ENCODE results near the gene TMEM267. TPM values are rescaled to one million over a fixed set of nuclear protein-coding genes. Genes with fewer than 3 reads are reported as not detected.
A peak's percentile ranks its signal among the peaks of the same experiment; 100 is the strongest.
"Not testable (repeated sequence)": the region's sequence is repeated elsewhere in the genome, so short reads cannot be mapped to it uniquely, and the experiment has no call there.

TMEM267 gene
- total and polyA plus RNA-seq, 5 experiments from 2014 or later, result 19.1 to 36.7 (median 20.6) TPM

DNA sequence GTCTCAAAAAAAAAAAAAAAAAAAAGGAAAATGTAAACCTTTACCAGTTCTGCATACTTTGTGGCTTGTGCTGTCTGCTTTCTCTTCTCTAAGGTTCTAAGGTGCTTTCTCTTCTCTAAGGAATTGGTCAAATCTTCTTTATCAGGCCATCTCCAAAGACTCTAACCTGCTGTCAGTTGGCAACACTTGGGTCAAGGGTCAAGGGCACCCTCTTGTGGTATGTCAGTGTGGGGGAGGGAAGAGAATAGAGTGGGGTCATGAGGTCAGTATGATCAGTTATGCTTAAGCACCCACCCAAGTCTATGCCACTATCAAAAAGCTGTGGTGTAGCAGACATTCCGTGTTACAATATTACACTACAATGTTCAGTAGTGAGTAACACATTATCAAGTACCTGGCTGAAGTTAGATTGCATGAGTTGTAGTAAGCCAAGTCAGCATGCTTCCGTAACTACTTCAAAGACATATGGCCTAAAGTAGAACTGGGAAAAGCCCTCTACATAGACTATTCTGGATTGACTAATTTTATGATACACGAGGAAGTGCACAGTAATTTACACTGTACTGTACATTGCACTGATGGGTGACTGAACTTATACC, 46.5 kb downstream of the TMEM267 start:
- DNase-seq (no peak), ATAC-seq (no peak)
- Mint-ChIP-seq H3K4me1 (peaks cover 0 to 3% (median 0%) of the 10 kb centered on the region in 4 donors), H3K27me3 (no peaks in the 10 kb centered on the region), H3K9me3 (peaks cover 10 to 48% (median 33%) of the 10 kb centered on the region in 9 donors), H3K4me3 (no peak overlapping the region), H3K27ac (peak overlapping the region in 1 of 10 donors; percentile 33), H3K36me3 (peaks cover 0 to 14% (median 13%) of the 10 kb centered on the region in 3 donors)
- POLR2A ChIA-PET, result no interaction called here

GRCh38 chr5:43433382-43433781, 50.3 kb downstream of the TMEM267 start:
- no peak for ATAC-seq
- no peak overlapping the region for H3K4me3 Mint-ChIP-seq
- POLR2A ChIA-PET, result no interaction called here

DNA sequence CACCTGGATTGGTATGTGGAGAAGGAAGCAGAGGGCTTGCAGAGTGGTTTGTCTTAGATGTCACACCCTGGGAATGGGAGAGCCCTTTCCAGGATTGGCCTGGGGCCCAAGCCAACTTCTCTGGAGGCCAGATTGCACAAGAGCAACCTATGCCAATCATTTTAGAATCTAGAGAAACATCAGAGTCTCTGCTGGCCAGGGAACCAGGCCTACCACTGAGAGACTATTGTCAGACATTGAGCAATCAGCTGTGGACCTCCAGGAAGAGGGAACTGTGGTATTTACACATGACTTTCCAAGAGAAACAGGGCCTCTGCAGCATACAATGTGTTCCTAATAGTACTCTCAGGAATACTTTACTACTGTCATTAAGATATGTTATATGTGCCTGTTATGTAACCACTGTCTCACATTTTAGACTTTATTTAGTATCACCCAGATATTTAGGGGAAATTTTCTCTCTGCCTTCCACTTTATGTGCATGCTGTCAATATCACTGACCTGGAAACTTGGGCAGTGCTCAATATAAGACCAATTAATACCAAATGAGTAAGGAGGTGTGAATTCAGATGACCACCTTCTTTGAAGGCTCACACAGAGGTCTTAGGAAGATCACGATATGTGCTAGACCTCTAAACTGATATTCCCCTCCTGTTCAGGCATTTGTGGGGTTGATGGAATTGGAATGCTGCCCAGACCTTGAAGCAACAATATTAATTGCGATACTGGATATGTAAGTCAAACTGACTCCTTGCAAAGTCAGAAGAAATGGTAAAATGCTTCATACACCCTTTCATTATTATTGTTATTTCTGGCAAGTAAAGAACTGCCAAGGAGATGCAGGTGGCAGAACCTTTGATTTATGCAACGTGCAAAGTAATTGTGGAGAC, 50.9 kb downstream of the TMEM267 start:
- POLR2A ChIA-PET, result no interaction called here
- H3K36me3 Mint-ChIP-seq, result peaks cover 0 to 8% (median 7%) of the 10 kb centered on the region in 3 donors
- no peak for ATAC-seq
- DNase-seq, result no peak
- no peak overlapping the region for H3K4me3 Mint-ChIP-seq
- H3K27me3 Mint-ChIP-seq, result no peaks in the 10 kb centered on the region
- H3K4me1 Mint-ChIP-seq, result no peaks in the 10 kb centered on the region
- H3K27ac Mint-ChIP-seq, result peak overlapping the region in 1 of 10 donors; percentile 16
- H3K9me3 Mint-ChIP-seq, result peaks cover 7 to 11% (median 8%) of the 10 kb centered on the region in 9 donors

More at GRCh38 chr5:43433382-43433781, 50.3 kb downstream of the TMEM267 start:
- DNase-seq, result no peak
- Mint-ChIP-seq H3K27me3 (no peaks in the 10 kb centered on the region), H3K9me3 (peaks cover 7 to 18% (median 14%) of the 10 kb centered on the region in 9 donors), H3K36me3 (peaks cover 0 to 14% (median 8%) of the 10 kb centered on the region in 3 donors), H3K4me1 (no peaks in the 10 kb centered on the region), H3K27ac (no peak overlapping the region)

DNA sequence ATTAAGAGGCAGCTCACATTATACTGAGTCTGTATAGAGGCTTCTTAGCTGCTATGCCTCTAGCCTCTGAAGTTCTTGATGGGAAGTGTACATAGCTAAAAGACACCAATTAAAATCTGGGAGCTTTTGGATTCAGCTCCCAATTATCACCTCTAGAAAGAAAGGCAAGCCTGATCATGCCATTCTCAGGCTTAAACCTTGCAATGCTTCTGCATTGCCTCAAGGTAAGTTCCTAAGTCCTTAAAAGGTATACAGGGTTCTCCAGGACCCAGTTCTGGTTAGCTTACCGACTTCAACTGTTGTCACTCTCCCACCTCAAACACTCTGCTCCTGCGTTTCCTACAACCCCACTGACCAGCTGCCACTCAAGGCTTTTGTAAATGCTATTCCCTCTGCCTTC, 54.0 kb downstream of the TMEM267 start:
- Mint-ChIP-seq H3K9me3 (no peaks in the 10 kb centered on the region), H3K36me3 (no peaks in the 10 kb centered on the region), H3K27ac (peak overlapping the region in 1 of 10 donors; percentile 13), H3K4me1 (no peaks in the 10 kb centered on the region), H3K27me3 (no peaks in the 10 kb centered on the region), H3K4me3 (no peak overlapping the region)
- ATAC-seq (no peak), DNase-seq (no peak)
- POLR2A ChIA-PET, result no interaction called here

- no peaks in the 10 kb centered on the region for H3K27me3 Mint-ChIP-seq
- DNase-seq (no peak), ATAC-seq (no peak)
- H3K27ac Mint-ChIP-seq, result no peak overlapping the region
- no peaks in the 10 kb centered on the region for H3K4me1 Mint-ChIP-seq
- H3K9me3 Mint-ChIP-seq, result no peaks in the 10 kb centered on the region
- H3K36me3 Mint-ChIP-seq, result no peaks in the 10 kb centered on the region
- no peak overlapping the region for H3K4me3 Mint-ChIP-seq
- POLR2A ChIA-PET, result no interaction called here
Measured at GRCh38 chr5:43429016-43429415, 54.6 kb downstream of the TMEM267 start.

DNA sequence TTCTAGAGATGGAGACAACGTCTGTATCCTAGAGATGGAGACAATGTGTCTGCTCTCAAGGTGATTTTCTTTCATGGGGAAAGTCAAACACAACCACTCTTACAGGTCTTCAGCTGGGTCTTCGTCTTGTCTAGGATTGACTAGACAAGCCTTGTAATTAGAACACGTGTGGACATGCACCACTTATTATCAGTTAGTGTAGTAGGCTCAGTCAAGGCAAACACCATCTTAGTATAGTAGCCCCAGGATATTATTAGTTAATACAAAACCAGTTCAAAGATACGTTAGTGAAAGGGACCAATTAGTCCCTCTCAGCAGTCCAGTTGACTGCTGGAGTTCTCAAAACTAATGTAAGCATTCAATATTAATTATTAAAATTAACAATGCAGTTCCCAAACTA, 56.4 kb downstream of the TMEM267 start:
- POLR2A ChIA-PET, result no interaction called here
- DNase-seq, result no peak
- H3K4me3 Mint-ChIP-seq, result no peak overlapping the region
- no peak overlapping the region for H3K27ac Mint-ChIP-seq
- no peaks in the 10 kb centered on the region for H3K4me1 Mint-ChIP-seq
- no peak for ATAC-seq
- no peaks in the 10 kb centered on the region for H3K27me3 Mint-ChIP-seq
- no peaks in the 10 kb centered on the region for H3K36me3 Mint-ChIP-seq
- H3K9me3 Mint-ChIP-seq, result no peaks in the 10 kb centered on the region

GRCh38 chr5:43425983-43426382, 57.7 kb downstream of the TMEM267 start:
- H3K36me3 Mint-ChIP-seq, result no peaks in the 10 kb centered on the region
- no peak overlapping the region for H3K27ac Mint-ChIP-seq
- peaks cover 0 to 2% (median 1%) of the 10 kb centered on the region in 5 donors for H3K27me3 Mint-ChIP-seq
- DNase-seq, result no peak
- H3K4me3 Mint-ChIP-seq, result no peak overlapping the region
- H3K4me1 Mint-ChIP-seq, result no peaks in the 10 kb centered on the region
- no peak for ATAC-seq
- no peaks in the 10 kb centered on the region for H3K9me3 Mint-ChIP-seq
- POLR2A ChIA-PET, result no interaction called here

- ATAC-seq, DNase-seq, H3K27ac Mint-ChIP-seq, H3K36me3 Mint-ChIP-seq, POLR2A ChIA-PET, H3K27me3 Mint-ChIP-seq, H3K4me1 Mint-ChIP-seq, H3K9me3 Mint-ChIP-seq, H3K4me3 Mint-ChIP-seq: not testable (repeated sequence)
Measured at GRCh38 chr5:43423086-43423485, 60.6 kb downstream of the TMEM267 start.

DNA sequence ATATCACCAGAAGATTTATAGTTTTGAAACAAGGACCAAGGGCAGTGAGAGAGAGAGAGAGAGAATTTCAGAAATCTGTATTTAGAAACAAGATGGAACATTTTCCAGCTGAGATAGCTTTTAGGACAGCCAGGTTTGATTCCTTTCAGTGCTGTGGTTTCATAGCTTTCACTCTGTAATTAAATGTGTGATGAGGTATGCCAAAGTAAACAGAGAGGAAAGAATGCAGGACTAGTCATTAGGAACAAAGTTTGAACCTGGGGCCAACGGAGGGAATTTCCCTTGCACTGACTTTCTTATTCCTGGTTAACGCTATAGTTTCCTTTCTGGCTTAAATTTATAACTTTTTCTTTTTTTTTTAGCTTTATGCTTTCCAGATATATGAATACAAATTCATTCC, 61.5 kb downstream of the TMEM267 start:
- H3K27ac Mint-ChIP-seq, result no peak overlapping the region
- ATAC-seq (no peak), DNase-seq (no peak)
- H3K36me3 Mint-ChIP-seq, result no peaks in the 10 kb centered on the region
- POLR2A ChIA-PET, result no interaction called here
- no peaks in the 10 kb centered on the region for H3K9me3 Mint-ChIP-seq
- H3K4me1 Mint-ChIP-seq, result no peaks in the 10 kb centered on the region
- no peak overlapping the region for H3K4me3 Mint-ChIP-seq
- H3K27me3 Mint-ChIP-seq, result peaks cover 0 to 3% (median 2%) of the 10 kb centered on the region in 5 donors

DNA sequence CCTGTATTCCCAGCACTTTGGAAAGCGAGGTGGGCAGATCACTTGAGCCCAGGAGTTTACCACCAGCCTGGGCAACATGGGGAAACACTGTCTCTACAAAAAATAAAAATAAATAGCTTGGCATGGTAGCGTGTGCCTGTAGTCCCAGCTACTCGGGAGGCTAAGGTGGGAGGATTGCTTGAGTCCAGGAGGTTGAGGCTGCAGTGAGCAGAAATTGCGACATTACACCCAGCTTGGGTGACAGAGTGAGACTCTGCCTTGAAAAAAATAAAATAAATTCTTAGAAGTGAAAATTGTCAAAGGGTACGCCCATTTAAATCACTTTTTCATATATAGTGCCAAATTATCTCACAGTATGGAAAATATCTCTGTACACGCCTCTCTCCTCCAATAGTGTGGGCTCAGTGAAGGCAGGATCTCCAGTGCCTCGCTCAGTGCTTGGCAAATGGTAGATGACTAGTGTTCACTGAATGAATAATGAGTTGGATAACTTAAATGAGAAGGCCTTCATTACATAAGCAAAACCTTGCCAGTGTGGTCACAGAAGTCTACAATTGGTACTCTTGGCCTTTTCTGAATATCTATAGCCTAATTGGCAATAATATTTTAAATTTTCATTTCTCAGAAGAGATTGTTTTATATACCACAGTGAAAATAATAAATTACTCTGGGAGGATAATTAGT, 62.1 kb downstream of the TMEM267 start:
- DNase-seq (no peak), ATAC-seq (no peak)
- no peaks in the 10 kb centered on the region for H3K36me3 Mint-ChIP-seq
- POLR2A ChIA-PET, result no interaction called here
- H3K4me3 Mint-ChIP-seq, result no peak overlapping the region
- no peak overlapping the region for H3K27ac Mint-ChIP-seq
- no peaks in the 10 kb centered on the region for H3K9me3 Mint-ChIP-seq
- H3K4me1 Mint-ChIP-seq, result no peaks in the 10 kb centered on the region
- H3K27me3 Mint-ChIP-seq, result peaks cover 0 to 8% (median 2%) of the 10 kb centered on the region in 5 donors

DNA sequence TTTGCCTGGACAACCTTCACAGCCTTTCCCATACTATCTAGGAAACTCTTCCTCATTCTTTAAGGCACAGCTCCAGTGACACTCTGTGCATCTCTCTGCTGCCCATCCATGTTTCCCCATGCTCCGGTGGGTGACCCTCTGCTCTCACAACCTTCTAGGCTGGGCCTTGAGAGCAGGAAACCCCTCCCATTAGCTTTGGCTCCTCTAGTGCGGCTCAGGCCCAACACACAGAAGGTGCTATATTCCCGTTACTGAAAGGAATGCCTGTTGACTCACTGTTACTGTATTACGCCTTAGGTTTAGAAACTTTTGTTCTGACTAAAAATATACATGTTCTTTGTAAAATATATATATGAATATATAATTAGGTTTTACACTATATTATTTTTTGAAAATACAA, 63.4 kb downstream of the TMEM267 start:
- no peak overlapping the region for H3K4me3 Mint-ChIP-seq
- H3K4me1 Mint-ChIP-seq, result no peaks in the 10 kb centered on the region
- POLR2A ChIA-PET, result no interaction called here
- no peaks in the 10 kb centered on the region for H3K36me3 Mint-ChIP-seq
- ATAC-seq, result no peak
- no peak for DNase-seq
- H3K27me3 Mint-ChIP-seq, result peaks cover 0 to 8% (median 2%) of the 10 kb centered on the region in 5 donors
- H3K27ac Mint-ChIP-seq, result no peak overlapping the region
- H3K9me3 Mint-ChIP-seq, result no peaks in the 10 kb centered on the region

- Mint-ChIP-seq H3K9me3 (no peaks in the 10 kb centered on the region), H3K4me1 (no peaks in the 10 kb centered on the region), H3K4me3 (no peak overlapping the region), H3K27me3 (peaks cover 0 to 8% (median 2%) of the 10 kb centered on the region in 5 donors), H3K36me3 (no peaks in the 10 kb centered on the region), H3K27ac (no peak overlapping the region)
- no peak for ATAC-seq
- POLR2A ChIA-PET, result no interaction called here
- DNase-seq, result no peak
Measured at GRCh38 chr5:43418561-43418960, 65.1 kb downstream of the TMEM267 start.

DNA sequence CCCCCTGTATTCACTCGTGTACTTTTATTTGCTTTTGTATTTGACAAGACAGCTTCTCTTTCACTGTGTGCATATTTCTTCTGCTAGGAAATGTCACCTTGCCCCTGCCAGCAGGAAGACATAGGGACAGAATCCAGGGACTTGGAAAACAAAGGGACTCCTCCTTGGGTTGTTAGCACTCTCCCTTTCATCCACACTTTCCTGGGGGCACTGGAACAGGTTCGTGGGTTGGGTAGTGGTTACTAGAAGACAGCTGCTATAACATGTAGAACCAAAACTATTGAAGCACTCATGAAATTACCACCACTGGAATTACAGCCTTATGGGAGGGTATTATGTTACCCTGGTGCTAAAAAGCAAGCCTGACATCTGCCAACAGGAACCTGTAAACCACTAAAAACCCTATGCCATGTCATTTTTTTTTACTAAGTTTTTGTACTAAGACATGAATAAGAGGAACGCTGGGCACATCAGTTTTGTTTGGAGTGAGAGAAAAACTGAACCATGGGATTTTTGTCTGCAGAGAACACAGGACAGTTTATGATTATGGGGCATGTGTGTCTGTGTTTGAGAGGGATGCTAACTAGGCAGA, 66.8 kb downstream of the TMEM267 start:
- Mint-ChIP-seq H3K4me1 (no peaks in the 10 kb centered on the region), H3K27ac (peak overlapping the region in 1 of 10 donors; percentile 11), H3K36me3 (no peaks in the 10 kb centered on the region), H3K9me3 (no peaks in the 10 kb centered on the region), H3K27me3 (peaks cover 0 to 8% (median 2%) of the 10 kb centered on the region in 5 donors), H3K4me3 (no peak overlapping the region)
- no peak for ATAC-seq
- POLR2A ChIA-PET, result no interaction called here
- no peak for DNase-seq
